Measurements from ENCODE around the gene OR4D1.

OR4D1 gene

DNA sequence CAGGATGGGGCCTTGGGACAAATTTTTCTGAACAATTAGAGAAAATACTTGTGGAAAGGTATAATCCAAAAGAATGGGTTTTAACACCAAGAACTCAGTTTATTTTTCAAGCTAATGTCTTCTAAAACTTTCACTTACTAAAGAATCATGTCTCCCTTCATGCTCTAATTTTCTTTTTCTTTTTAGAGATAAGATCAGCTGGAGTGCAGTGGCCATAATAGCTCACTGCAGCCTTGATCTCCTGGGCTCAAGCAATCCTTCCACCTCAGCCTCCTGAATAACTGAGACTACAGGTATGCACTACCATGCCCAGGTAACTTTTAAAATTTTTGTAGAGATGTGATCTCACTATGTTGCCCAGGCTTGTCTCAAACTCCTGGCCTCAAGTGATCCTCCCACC is 5.5 kb downstream of the OR4D1 start:
- no peak for DNase-seq (ENCODE audit: low read depth in 2 of 3, low spot score in 1 of 3)

DNA sequence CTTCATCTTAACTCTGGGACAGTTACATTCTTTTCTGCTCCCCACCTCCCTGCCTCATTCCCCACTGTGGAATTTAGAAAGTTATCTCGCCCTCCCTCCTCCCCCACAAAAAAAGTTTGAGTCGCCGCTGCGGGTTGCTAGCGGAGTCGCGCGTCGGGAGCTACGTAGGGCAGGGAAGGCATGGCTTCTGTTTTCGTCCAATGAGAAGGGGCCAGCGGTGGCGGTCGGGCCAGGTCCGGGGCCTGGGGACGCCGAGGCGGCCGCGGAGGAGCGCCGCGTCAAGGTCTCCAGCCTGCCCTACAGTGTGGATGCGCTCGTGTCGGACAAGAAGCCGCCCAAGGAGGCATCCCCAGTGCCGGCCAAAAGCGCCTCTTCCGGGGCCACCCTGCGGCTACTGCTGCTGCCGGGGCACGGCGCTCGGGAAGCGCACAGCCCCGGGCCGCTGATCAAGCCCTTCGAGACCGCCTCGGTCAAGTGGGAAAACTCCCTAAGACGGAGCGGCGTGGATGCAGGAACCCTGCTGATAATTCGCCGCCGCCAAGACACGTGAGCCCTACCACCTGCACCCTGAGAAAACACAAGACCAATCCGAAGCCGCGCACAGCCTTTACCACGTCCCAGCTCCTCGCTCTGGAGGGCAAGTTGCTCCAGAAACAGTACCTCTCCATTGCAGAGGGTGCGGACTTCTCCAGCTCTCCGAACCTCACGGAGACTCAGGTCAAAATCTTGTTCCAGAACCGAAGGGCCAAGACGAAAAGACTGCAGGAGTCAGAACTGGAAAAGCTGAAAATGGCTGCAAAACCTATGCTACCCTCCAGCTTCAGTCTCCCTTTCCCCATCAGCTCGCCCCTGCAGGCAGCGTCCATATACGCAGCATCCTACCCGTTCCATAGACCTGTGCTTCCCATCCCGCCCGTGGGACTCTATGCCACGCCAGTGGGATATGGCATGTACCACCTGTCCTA is 8.9 kb downstream of the OR4D1 start:
- DNase-seq (ENCODE audit: low read depth in 2 of 3, low spot score in 1 of 3) = peak; percentile 39 to 59 (median 50)

DNA sequence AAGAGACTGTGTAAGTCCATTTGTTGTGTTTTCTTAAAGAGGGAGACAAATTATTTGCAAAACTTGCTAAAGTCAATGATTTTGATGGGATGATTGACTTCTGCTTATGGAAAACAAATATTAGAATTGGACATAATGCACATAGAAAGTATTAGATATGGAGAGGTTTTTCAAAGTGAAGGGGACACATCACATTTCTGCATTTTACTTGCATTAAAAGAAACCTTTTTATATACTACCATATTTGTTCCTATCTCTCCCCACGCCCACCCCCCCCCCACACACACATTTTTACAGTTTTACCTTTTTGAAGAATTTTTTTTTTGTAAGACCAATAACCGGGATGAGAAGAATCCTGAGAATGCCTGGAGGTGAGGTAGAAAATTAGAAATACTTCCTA is 10.0 kb downstream of the OR4D1 start:
- DNase-seq (ENCODE audit: low read depth in 2 of 3, low spot score in 1 of 3) = no peak

DNA sequence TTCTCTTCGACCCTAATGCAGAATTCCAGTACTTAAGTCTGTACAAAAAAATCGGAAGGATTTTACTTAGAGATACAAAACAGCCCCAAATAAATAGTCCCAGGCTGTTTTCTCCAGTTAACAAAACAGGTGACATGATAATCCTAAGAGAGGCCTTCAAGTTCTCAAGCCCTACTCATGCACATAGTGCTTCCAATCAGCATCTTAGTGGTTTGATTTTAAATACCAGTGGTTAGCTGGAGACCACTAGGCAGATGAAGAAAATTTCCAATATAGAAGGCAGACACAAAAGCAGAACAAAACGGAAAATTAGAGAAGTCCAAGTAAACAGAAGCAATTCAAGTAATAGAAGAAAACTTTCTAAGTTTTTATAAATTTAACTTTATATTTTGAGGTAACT is 13.4 kb downstream of the OR4D1 start:
- DNase-seq (ENCODE audit: low read depth in 2 of 3, low spot score in 1 of 3) = no peak

DNA sequence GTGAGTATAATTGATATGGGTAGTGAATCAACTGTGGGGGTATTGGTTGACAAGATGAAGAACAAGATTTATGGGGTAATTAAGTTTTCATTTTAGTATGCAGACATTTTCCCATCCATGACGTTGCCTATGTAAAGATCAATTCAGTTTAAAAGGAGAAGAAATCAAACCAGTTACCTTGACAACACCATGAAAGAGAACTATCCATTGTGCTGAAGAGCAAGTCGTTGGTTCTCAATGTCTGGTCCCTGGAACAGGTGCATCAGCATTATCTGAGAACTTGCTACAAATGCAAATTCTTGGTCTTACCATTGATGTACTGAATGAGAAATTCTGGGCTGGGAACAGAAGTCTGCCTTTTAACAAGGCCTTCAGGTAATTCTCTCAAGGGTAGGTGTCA is 17.8 kb downstream of the OR4D1 start:
- DNase-seq (ENCODE audit: low read depth in 2 of 3, low spot score in 1 of 3) = no peak

DNA sequence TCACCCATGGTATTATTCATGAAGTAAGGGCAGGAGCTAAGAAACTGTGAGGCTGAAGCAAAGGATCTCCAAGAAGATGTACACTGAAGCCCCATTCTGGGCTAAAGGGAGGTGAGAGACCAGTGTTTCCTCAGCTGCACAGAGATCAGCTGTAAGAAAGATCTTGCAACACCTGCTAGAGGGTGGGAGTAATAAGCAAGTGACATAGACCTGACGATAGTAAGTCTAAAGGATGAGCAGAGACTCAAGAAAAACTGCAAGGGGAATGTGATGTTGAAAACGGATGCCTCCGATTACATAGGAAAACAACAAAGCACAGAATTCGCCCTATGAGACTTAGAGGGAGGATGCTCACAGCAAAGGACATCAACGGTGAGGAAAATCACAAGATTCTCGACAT is 18.5 kb downstream of the OR4D1 start, which contains the start of gene OR4D2:
Gene OR4D2 (plus strand): TSS at position 301 of the 400 bp plus-strand sequence. CDS start 2,674 bp downstream, outside the sequence.
- no peak for DNase-seq (ENCODE audit: low read depth in 2 of 3, low spot score in 1 of 3)

DNA sequence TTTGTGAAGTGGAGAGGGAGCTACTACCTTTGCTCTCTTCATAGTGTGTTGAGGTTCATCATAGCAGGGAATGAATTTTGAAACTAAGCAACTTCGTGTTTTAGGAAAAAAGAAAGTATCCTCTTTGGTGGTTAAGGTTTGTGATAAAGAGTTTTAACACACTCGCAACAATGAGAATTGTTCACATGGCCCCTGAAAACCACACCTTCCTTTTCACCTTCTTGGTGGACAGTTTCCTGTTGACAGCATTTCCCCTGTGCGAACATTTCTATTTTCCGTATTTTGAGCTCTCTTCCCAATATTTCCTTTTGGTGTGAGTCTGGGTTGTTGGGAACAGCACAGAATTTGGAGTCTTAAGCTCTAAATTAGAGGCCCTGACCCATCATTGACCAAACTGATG is 22.4 kb downstream of the OR4D1 start:
- DNase-seq (ENCODE audit: low read depth in 2 of 3, low spot score in 1 of 3) = no peak

DNA sequence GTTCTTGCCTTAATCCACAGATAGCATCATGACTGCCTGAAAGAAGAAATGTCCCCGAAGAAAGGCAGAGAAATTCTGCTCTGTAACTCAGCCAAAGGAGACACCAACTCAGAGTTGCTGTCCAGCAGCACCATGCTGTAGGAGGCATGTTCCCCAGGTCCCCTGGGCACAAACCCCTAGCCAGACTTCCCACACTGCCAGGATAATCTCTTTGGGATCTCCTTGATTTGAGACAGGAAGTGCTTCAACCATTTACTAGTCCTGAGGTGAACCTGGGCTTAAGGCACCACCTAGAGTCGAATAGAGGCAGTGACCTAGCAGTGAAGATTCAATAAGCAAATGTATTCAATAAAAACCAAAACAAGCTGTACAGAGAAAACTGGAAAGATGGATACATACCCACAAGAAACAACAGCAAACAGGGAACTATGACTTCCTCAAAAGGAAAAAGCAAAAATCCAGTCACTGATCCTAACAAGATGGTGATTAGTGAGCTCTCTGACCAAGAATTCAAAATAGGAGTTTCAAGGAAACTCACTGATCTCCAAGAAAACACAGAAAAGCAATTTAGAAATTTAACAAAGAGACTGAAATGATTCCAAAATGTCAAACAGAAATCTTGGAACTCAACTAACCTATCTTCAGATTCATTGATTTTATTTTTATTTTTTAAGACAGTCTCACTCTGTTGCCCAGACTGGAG is 24.3 kb downstream of the OR4D1 start:
- DNase-seq (ENCODE audit: low read depth in 2 of 3, low spot score in 1 of 3) = peak in 1 of 3 donors; percentile 18

DNA sequence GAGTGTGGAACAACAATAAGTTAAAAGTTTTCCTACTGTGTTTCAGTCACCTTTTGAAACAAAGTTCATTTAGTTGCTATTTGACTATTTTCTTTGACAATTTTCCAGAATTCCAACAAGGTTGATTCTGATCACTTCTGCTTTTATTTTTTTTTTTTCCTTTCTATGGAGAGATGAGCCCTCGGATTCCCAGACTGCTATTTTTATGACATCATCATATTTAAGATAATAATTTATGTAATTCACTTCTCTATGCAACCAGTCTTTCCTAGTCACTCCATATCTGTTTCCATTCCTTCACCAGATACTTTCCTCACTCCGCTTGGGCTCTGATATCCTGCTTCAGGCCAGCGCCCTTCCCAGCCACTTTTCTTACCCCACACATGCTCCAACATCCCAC is 26.7 kb downstream of the OR4D1 start:
- no peak for DNase-seq (ENCODE audit: low read depth in 2 of 3, low spot score in 1 of 3)

DNA sequence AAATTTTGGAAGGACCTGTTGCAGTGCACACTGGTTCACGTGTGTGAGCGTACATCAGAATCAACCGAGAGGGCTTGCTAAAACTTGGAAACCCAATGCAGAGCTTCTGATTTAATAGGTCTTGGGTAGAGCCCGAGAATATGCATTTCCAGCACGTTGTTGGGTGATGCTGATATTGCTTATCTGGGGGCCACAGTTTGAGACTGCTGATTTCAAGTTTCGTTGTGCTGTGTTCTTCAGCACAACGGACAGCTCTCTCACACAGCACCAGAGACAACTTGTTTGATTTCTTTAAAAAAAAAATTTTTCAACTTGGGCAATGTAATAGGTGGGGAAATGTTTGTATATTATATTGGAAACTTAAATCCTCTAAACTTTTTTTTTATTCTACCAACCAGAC is 28.0 kb downstream of the OR4D1 start:
- no peak for DNase-seq (ENCODE audit: low read depth in 2 of 3, low spot score in 1 of 3)

DNA sequence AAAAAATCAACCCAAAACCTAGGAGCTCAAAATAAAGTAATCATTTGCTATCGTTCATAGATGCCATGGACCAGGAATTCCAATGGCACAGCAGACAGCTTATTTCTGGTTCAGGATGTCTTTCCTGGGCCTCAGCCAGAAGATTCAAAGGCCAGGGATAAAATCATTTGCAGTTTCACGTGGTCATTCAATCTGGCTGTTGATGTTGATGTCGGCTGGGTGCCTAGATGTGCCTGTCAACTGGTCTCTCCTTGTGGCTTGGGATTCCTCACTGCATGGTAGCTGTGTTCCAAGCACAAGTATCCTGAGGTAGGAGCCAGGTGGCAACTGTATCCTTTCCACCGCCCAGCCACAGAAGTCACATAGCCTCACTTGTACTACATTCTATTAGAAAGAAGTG is 33.6 kb downstream of the OR4D1 start:
- no peak for DNase-seq (ENCODE audit: low read depth in 2 of 3, low spot score in 1 of 3)

DNA sequence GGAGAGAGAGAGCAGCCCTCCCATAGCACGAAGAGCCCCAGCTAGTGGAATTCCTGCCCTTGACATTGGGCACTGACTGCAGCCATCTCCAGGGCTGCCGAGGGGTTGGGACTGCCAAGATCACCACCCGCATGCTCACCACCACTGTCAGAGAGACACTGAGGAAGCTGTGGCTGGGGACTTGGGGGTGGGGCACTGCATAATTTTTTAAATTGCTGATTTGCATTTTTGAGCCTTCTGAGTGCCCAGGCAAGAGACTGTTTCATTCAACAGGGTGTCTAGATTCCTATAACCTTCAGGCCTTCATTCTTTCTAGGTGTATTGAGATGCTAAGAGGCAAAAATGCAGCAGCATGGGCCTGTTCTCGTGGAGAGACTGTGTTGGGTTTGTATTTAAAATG is 35.3 kb downstream of the OR4D1 start:
- DNase-seq (ENCODE audit: low read depth in 2 of 3, low spot score in 1 of 3) = no peak

DNA sequence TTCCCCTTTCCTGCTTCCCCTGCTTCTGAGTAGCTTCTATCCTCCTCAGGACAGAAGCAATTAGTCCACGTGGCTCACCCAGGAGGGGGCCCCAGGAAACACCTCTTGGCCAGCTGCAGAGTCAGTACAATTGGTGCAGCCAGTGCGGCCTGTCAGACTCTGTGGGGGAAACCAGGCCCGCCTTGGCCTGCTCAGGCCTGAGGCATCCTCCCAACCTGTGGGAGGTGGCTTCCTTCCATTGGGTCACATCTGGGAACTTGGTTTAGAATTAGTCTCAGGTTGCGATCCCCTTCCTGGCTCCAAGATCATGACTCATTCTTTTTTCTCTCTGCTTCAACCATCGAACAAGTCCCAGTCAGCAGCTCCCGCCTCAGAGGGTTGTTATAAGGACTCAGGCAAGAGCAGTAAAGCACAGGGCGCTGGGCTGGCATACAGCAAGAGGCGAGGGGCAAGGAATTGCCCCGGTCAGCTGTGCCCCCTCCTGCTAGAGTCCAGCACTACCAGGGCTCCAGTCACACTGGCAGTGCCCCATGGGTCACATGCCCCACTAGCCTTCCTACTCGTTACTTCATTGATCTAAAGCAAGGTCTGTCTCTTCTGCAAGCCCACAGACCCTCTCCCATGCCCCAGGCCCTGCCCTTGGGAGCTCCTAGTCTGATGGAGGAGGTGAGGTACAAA is 36.3 kb downstream of the OR4D1 start:
- DNase-seq (ENCODE audit: low read depth in 2 of 3, low spot score in 1 of 3) = no peak

DNA sequence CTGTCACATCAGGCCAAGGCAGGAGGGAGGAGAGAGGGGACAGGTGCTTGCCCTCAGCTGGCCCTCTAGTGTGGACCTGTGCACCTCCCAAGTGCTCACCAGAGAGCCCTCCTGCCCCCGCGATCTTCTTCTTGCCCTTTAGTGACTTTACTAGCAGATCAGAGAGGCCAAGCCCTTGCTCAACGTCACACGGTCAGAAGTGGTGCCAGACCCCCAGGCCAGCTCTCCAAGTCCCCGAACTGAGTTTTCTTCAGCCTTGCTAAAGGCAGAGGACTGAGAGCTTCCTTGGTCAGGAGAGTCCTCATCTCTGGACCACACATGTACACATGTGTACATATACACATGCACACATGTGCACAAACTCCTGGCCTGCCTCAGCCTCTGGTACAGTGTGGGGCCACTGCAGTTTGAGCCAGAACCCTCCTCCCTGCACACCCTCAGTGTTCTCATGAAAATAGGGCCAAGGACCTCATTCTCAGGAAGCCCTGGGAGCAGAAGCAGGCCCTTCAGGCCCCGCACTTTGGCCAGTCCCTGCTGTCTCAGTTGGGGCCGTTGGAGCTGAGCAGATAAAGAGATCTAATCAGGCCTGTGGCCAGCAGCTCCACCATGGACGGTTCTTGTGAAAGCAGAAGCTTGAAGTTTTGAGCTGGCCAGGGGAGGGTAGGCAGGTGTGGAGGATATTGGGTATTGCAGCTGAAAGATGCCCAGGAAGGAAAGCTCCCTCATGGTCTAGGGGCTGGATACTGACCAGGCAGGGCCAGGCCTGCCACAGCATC is 37.0 kb downstream of the OR4D1 start:
- no peak for DNase-seq (ENCODE audit: low read depth in 2 of 3, low spot score in 1 of 3)

DNA sequence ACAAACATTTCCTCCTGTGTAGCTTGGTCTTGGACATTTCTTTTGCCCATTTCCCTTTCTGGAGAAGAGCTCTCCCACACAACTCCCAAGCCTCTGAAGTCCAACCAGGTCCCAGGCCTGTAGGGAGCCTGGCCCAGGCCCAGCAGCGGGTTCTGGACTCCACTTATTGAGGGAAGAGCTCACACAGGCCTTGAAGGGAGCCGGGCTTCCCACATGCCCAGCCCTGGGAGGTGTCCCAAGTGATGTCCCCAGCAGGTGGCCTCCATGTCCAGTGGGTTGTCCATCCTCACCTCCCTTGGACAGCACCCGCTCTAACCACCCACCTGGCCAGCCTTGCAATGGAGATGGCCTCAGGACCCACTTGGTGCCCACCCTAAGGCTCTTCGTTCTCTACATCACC is 38.4 kb downstream of the OR4D1 start:
- DNase-seq (ENCODE audit: low read depth in 2 of 3, low spot score in 1 of 3) = no peak

DNA sequence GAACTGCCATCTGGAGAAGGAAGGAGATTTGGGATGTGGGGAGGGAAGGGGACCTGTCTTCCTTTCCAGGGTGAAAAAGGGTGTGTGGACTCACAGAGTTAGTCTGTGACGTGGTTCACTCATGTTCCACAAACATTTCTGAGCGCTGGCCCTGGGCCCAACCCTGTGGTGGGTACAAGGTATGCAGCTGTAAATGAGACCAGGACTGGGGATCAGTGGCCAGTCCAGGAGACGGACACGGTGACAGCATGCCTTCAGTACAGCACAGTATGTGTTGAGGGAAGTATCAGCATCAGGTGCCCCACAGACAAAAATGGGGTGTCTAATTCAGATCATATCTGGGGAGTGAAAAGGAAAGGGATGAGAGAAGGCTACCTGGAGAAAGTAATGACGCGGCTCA is 38.9 kb downstream of the OR4D1 start:
- no peak for DNase-seq (ENCODE audit: low read depth in 2 of 3, low spot score in 1 of 3)

DNA sequence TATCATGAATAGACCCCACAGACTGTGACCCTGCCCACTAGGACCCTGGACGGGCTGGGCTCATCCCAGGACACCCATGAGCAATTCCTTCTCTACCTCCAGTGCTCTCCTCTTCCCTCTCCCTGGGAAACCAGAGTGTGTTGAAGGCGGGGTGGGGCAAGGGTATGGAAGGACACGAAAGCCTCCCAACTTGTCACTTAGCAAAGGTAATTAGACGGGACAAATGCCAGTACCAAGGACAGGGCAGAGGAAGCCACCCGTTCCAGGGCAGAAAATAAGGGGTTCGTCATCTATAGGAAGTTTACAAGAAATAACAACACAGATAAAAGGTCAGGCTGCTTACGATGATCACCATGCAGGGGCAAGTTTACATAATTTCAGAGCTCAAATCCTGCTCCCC is 39.5 kb downstream of the OR4D1 start:
- no peak for DNase-seq (ENCODE audit: low read depth in 2 of 3, low spot score in 1 of 3)

DNA sequence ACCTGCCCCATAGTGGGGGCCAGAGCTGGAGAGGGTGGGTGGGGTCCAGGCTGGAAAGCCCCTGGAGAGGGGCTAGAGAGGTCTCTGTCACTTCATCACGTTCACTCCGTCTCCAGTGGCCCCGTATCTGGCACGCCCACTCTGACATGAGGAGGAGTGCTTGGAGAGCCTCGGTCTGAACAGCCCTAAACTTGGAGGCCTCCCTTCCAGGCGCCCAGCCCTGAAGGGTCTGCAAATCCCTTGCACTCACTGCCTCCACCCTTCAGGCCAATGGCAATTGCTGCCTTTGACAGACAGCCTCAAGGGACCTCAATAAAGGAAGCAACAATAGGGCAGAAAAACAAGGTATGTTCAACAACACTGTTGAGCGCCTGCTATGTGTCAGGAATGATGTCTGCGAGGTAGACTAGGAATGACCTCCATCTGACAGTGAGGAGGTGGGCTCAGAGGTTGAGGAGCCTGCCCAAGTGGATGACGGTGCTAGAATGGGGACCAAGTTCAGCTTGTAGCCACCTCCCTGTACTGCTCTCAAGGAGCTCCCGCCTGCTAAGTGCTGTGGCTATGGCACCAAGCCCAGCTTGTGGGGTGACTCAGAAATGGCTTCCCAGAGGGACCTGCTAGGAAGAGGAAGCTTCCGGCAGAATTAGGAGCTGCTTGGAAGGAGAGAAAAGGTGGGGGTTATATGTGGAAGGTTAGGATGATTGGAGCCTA is 41.4 kb downstream of the OR4D1 start:
- DNase-seq (ENCODE audit: low read depth in 2 of 3, low spot score in 1 of 3) = no peak

DNA sequence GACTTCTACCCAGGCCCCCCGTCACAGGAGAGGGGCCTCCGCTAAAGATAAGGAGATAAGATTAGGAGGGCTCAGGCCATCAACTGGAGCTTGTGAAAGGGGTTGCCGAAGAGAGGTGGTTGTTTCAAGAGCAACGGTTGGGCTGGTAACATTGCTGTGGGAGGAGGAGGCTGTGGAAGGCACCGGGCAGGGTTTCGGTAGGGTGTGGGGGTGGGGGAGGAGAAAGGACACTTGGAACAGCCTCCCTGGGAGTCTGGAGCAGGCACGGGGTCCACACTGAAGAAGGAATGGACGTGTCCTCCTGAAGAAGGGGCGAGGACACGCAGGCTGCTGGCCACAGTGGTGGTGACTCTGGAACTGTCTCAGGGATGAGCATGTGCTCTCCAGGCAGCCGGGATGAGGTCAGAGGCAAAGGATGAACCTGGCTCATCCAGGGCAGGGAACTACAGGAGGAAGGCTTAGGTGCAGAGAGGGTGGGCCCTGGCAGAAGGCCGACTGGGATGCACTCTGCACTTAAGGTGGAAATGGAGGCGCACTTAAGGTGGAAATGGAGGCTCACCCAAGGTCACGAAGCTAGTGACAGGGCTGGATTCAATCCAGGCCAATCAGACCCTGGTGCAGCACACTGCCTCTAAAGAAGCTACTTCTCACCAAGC is 43.2 kb downstream of the OR4D1 start:
- no peak for DNase-seq (ENCODE audit: low read depth in 2 of 3, low spot score in 1 of 3)

DNA sequence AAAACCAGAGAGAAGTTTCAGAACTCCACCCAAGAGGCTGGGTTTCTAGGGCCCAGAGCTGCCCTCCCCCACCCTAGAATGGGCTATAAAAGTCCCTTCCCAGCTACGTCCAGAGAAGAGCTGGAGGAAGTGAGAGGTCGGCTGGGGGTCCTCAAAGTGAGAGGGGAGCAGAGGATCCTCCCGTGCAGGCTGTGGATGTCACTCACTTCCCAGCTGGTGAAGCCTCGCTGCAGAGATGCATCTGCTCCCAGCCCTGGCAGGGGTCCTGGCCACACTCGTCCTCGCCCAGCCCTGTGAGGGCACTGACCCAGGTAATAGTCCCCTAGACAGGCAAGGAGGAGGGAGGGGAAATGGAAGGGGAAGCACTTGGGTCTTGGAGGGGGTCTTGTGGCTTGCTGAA is 44.4 kb downstream of the OR4D1 start, which contains the start of gene EPX:
Gene EPX (plus strand): TSS at position 115 of the 400 bp plus-strand sequence. CDS start 121 bp downstream, at position 236.
- no peak for DNase-seq (ENCODE audit: low read depth in 2 of 3, low spot score in 1 of 3)
